Measurements from ENCODE around the gene IGBP1.

- TF ChIP-seq EZH2 (IDR thresholded peaks at IDR 0.05; ENCODE audit: borderline replicate concordance, low read depth, low read length, poor library complexity, severe bottlenecking), result no peak
- TF ChIP-seq, protein P1, sequence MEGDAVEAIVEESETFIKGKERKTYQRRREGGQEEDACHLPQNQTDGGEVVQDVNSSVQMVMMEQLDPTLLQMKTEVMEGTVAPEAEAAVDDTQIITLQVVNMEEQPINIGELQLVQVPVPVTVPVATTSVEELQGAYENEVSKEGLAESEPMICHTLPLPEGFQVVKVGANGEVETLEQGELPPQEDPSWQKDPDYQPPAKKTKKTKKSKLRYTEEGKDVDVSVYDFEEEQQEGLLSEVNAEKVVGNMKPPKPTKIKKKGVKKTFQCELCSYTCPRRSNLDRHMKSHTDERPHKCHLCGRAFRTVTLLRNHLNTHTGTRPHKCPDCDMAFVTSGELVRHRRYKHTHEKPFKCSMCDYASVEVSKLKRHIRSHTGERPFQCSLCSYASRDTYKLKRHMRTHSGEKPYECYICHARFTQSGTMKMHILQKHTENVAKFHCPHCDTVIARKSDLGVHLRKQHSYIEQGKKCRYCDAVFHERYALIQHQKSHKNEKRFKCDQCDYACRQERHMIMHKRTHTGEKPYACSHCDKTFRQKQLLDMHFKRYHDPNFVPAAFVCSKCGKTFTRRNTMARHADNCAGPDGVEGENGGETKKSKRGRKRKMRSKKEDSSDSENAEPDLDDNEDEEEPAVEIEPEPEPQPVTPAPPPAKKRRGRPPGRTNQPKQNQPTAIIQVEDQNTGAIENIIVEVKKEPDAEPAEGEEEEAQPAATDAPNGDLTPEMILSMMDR (conservative IDR thresholded peaks at IDR 0.05; ENCODE audit: low read depth, low read length), result no peak
Observed at GRCh38 chrX:70105229-70105628, 28.0 kb upstream of the IGBP1 start.
